HepG2 (cell line): ENCODE data around the gene CD209. TPM values are rescaled to one million over a fixed set of nuclear protein-coding genes. Genes with fewer than 3 reads are reported as not detected.

Source experiments
- ATAC-seq: fragments of 200-7000 bp; cut with Tn5 transposase; 3 replicates; pipeline ENCODE4 v1.9.1; 2020; ENCODE audit warnings: mild to moderate bottlenecking, moderate library complexity
- BruUV-seq: library from RNA; stranded (reverse); fragments of 400-500 nt; replicated peaks from 2 replicates; lab custom pipeline; 2021; lab: Mats Ljungman, UMichigan
- CTCF ChIA-PET: fragments of 300-600 bp; formaldehyde crosslinking; extraction: SDS; loops from one replicate; lab custom pipeline; 2021; ENCODE audit warnings: low total read pairs, inconsistent platforms, low intra/inter-chr PET ratio; lab: Yijun Ruan, JAX
- POLR2A ChIA-PET: fragments of 350-600 bp; sonication (Branson Sonifier 250); formaldehyde crosslinking; loops from one replicate; lab custom pipeline; 2020; ENCODE audit warnings: antibody characterized with exemption, inconsistent platforms; lab: Yijun Ruan, JAX
- DNase-seq: peaks from one replicate; pipeline ENCODE4 v3.0.0-alpha.2; 2015; ENCODE audit warnings: low spot score
- FAIRE-seq: peaks from 3 replicates; lab custom pipeline; 2011; peaks lifted over from hg19 to GRCh38; lab: Jason Lieb, UNC
- H2AFZ ChIP-seq: one replicate; pipeline ENCODE4 v1.6.1; 2011; ENCODE audit warnings: low read length, inconsistent platforms
- H3K27ac ChIP-seq: fragments of 300-600 bp; 3 replicates; pipeline ENCODE4 v1.8.0; 2011; ENCODE audit warnings: mixed run types, mild to moderate bottlenecking, mixed read lengths, low read length, inconsistent platforms; ENCODE audit not compliant: insufficient read depth; ENCODE audit errors: extremely low read length
- H3K27me3 ChIP-seq, 2 experiments: fragments of 200-600 bp in 1 of 2; 2 replicates in 1 of 2; 3 replicates in 1 of 2; pipeline versions ENCODE4 v1.6.0 to v1.8.0; 2011; ENCODE audit warnings: low read length in 2 of 2, mild to moderate bottlenecking in 2 of 2, moderate library complexity in 2 of 2, inconsistent platforms in 1 of 2; ENCODE audit not compliant: insufficient read depth in 2 of 2, control insufficient read depth in 1 of 2
- H3K36me3 ChIP-seq, 2 experiments: fragments of 200-600 bp in 1 of 2; replicated peaks in 1 of 2; 2 replicates in 1 of 2; 3 replicates in 1 of 2; pipeline versions ENCODE4 v1.5.1 to v1.8.0; 2011; ENCODE audit warnings: low read length in 2 of 2, inconsistent platforms in 1 of 2; ENCODE audit not compliant: insufficient read depth in 2 of 2, control insufficient read depth in 1 of 2
- H3K4me1 ChIP-seq: 2 replicates; pipeline ENCODE4 v1.5.1; 2012; ENCODE audit warnings: low read length, inconsistent platforms; ENCODE audit not compliant: insufficient read depth
- H3K4me2 ChIP-seq: 2 replicates; pipeline ENCODE4 v1.6.0; 2011; ENCODE audit warnings: low read depth, low read length, inconsistent platforms
- H3K4me3 ChIP-seq, 3 experiments: fragments of 200-600 bp in 1 of 3; sonication (generic), shearing (Covaris generic) in 1 of 3; replicated peaks in 1 of 3; 2 replicates each; pipeline ENCODE4 v1.5.1; 2011 to 2016; ENCODE audit warnings: low read length in 3 of 3, inconsistent platforms in 2 of 3, low read depth in 2 of 3, mild to moderate bottlenecking in 2 of 3, control low read depth in 1 of 3, mixed read lengths in 1 of 3; ENCODE audit not compliant: insufficient read depth in 1 of 3
- H3K79me2 ChIP-seq: one replicate; pipeline ENCODE4 v1.6.1; 2011; ENCODE audit warnings: low read length, inconsistent platforms; ENCODE audit not compliant: insufficient read depth
- H3K9ac ChIP-seq: 2 replicates; pipeline ENCODE4 v1.6.0; 2011; ENCODE audit warnings: mild to moderate bottlenecking, low read depth, low read length, inconsistent platforms; ENCODE audit not compliant: insufficient read depth
- H3K9me3 ChIP-seq: 2 replicates; pipeline ENCODE4 v1.5.1; 2012; ENCODE audit warnings: mild to moderate bottlenecking, low read length
- H4K20me1 ChIP-seq: 2 replicates; pipeline ENCODE4 v1.6.0; 2011; ENCODE audit warnings: inconsistent platforms, mild to moderate bottlenecking, low read length, moderate library complexity; ENCODE audit not compliant: insufficient read depth
- ATF1 ChIP-seq: IDR thresholded peaks from 2 replicates; pipeline ENCODE4 v1.6.1; 2016; ENCODE audit warnings: mild to moderate bottlenecking, control low read depth
- ATF2 ChIP-seq: sonication (generic); formaldehyde crosslinking; IDR thresholded peaks from 2 replicates; pipeline ENCODE4 v1.4.0; 2020; ENCODE audit warnings: missing genetic modification reagents
- BCL6 ChIP-seq: IDR thresholded peaks from 2 replicates; pipeline ENCODE4 v1.6.1; 2016; ENCODE audit warnings: missing genetic modification reagents, missing compliant biosample characterization
- CBX5 ChIP-seq: sonication (generic); formaldehyde crosslinking; IDR thresholded peaks from 2 replicates; pipeline ENCODE4 v1.4.0; 2020; ENCODE audit warnings: missing genetic modification reagents, borderline replicate concordance
- DR1 ChIP-seq: sonication (generic); formaldehyde crosslinking; IDR thresholded peaks from 2 replicates; pipeline ENCODE4 v1.8.0; 2021; ENCODE audit warnings: mild to moderate bottlenecking, missing genetic modification reagents, inconsistent platforms
- E2F5 ChIP-seq: sonication (generic); formaldehyde crosslinking; conservative IDR thresholded peaks from 2 replicates; pipeline ENCODE4 v1.4.0; 2020; ENCODE audit warnings: missing genetic modification reagents
- IRF2 ChIP-seq: IDR thresholded peaks from 2 replicates; pipeline ENCODE4 v1.6.1; 2018; ENCODE audit warnings: missing genetic modification reagents, missing compliant biosample characterization
- KAT2B ChIP-seq: fragments of 150-350 bp; IDR thresholded peaks from 2 replicates; pipeline ENCODE4 v1.6.1; 2014; ENCODE audit warnings: low read depth, low read length, borderline replicate concordance
- KLF12 ChIP-seq: sonication (generic); formaldehyde crosslinking; IDR thresholded peaks from 2 replicates; pipeline ENCODE4 v1.4.0; 2020; ENCODE audit warnings: missing genetic modification reagents, borderline replicate concordance
- NFIC ChIP-seq: IDR thresholded peaks from 2 replicates; pipeline ENCODE4 v1.6.1; 2012; ENCODE audit warnings: mild to moderate bottlenecking, low read length, inconsistent platforms
- NFKB2 ChIP-seq: sonication (generic); formaldehyde crosslinking; IDR thresholded peaks from 2 replicates; pipeline ENCODE4 v1.4.0; 2020; ENCODE audit warnings: missing genetic modification reagents, borderline replicate concordance
- RXRA ChIP-seq: sonication (generic); formaldehyde crosslinking; IDR thresholded peaks from 2 replicates; pipeline ENCODE4 v1.5.1; 2020; ENCODE audit warnings: missing genetic modification reagents
- TCF12 ChIP-seq, 2 experiments: fragments of 450-650 bp in 1 of 2; sonication (generic) in 1 of 2; formaldehyde crosslinking in 1 of 2; IDR thresholded peaks; 2 replicates each; pipeline versions ENCODE4 v1.6.1 to v1.8.0; 2017 to 2022; ENCODE audit warnings: antibody characterized with exemption in 1 of 2, mild to moderate bottlenecking in 1 of 2, missing genetic modification reagents in 1 of 2, moderate library complexity in 1 of 2
- ZFY ChIP-seq: sonication (generic); formaldehyde crosslinking; IDR thresholded peaks from 2 replicates; pipeline ENCODE4 v1.4.0; 2020; ENCODE audit warnings: missing genetic modification reagents
- ZNF143 ChIP-seq: sonication (generic); formaldehyde crosslinking; IDR thresholded peaks from 2 replicates; pipeline ENCODE4 v1.4.0; 2020; ENCODE audit warnings: missing genetic modification reagents
- ZNF367 ChIP-seq: sonication (generic); formaldehyde crosslinking; IDR thresholded peaks from 2 replicates; pipeline ENCODE4 v1.4.0; 2020; ENCODE audit warnings: missing genetic modification reagents, borderline replicate concordance
- ZNF720 ChIP-seq: sonication (generic); formaldehyde crosslinking; IDR thresholded peaks from 2 replicates; pipeline ENCODE4 v1.4.0; 2020; ENCODE audit warnings: missing genetic modification reagents
- ZSCAN5A ChIP-seq: sonication (generic); formaldehyde crosslinking; IDR thresholded peaks from 2 replicates; pipeline ENCODE4 v1.8.0; 2022; ENCODE audit warnings: mild to moderate bottlenecking, missing genetic modification reagents, borderline replicate concordance
- WGBS: methylation state at CpG from one replicate; pipeline ENCODE4 v1.1.6; 2017; ENCODE audit warnings: low lambda C conversion rate; 5-methylcytosine and 5-hydroxymethylcytosine counted together
- in situ Hi-C: cut with HindIII; loops from 2 replicates; pipeline ENCODE4 v1.10.0; 2017; ENCODE audit warnings: low pct_unique_long_range_greater_than_20kb; ENCODE audit not compliant: extremely low pct_ligation_motif_present
- intact Hi-C: fragments of 100-400 bp; cut with micrococcal nuclease; formaldehyde crosslinking; loops from one replicate; pipeline ENCODE4 v1.10.0; 2022; ENCODE audit not compliant: unreplicated experiment
- polyA plus RNA-seq, 8 experiments: library from polyadenylated mRNA; depleted of rRNA in 3 of 8; stranded (reverse) in 7 of 8; unstranded in 1 of 8; fragments of >200 nt; fragmentation: Illumina TruSeq in 4 of 8; extraction: Trizol in 4 of 8; gene quantifications; 2 replicates each; pipeline versions ENCODE4 v1.2.1 to v1.2.3, GENCODE V29; 2011 to 2016; ENCODE audit warnings: low read depth in 4 of 8, missing spikeins in 1 of 8, mixed read lengths in 1 of 8; ENCODE audit not compliant: insufficient read depth in 1 of 8
- total RNA-seq, 5 experiments: library from RNA; depleted of rRNA; stranded (reverse); fragments of >200 nt; fragmentation: Illumina TruSeq; extraction: Trizol; gene quantifications; 2 replicates each; pipeline ENCODE4 v1.2.3, GENCODE V29; 2016; ENCODE audit warnings: low read depth in 1 of 5

The CD209 gene
- total and polyA plus RNA-seq, 2 of the 13 experiments (the other 11 are each of a cell fraction or from before 2014, with no cell fraction given) = not detected

GRCh38 chr19:7699003-7699402, 48.3 kb downstream of the CD209 start:
- in situ Hi-C loops = no loop called here
- Histone ChIP-seq H3K4me2 (no peak overlapping the region), H2AFZ (no peak overlapping the region), H3K79me2 (no peaks in the 10 kb centered on the region), H4K20me1 (no peaks in the 10 kb centered on the region), H3K9me3 (no peaks in the 10 kb centered on the region), H3K9ac (no peak overlapping the region), H3K27ac (no peak overlapping the region), H3K27me3 (peaks cover 0 to 24% of the 10 kb centered on the region in 2 experiments; a peak in 2 of 5 replicates), H3K36me3 (no peaks in the 10 kb centered on the region), H3K4me3 (no peak overlapping the region), H3K4me1 (peaks cover 11% of the 10 kb centered on the region)
- POLR2A ChIA-PET = no interaction called here
- intact Hi-C loops = no loop called here
- BruUV-seq = no TSS peak
- 0% methylated on average over 2 of the region's 2 CpGs for WGBS
- CTCF ChIA-PET = no interaction called here
- DNase-seq = no peak
- no peak for TF ChIP-seq DR1 (CRISPR knock-in tag)
- TF ChIP-seq BCL6 = no peak
- TF ChIP-seq ZNF720 (CRISPR knock-in tag) = no peak
- TF ChIP-seq RXRA (CRISPR knock-in tag) = no peak
- no peak for TF ChIP-seq IRF2
- TF ChIP-seq E2F5 (CRISPR knock-in tag) = no peak
- no peak for TF ChIP-seq CBX5 (CRISPR knock-in tag)
- no peak for TF ChIP-seq NFIC
- no peak for TF ChIP-seq ZFY (CRISPR knock-in tag)
- no peak for TF ChIP-seq KAT2B
- ATAC-seq = no peak
- FAIRE-seq = no peak

- H3K4me2 ChIP-seq = no peak overlapping the region
- H3K27ac ChIP-seq = no peak overlapping the region
- POLR2A ChIA-PET = no interaction called here
- H4K20me1 ChIP-seq = no peaks in the 10 kb centered on the region
- no peak for DNase-seq
- H3K4me3 ChIP-seq = no peak overlapping the region
- BruUV-seq = no TSS peak
- peaks cover 11% of the 10 kb centered on the region for H3K4me1 ChIP-seq
- WGBS = 54% methylated on average over 1 of the region's 11 CpGs
- H3K9ac ChIP-seq = no peak overlapping the region
- H3K36me3 ChIP-seq = no peaks in the 10 kb centered on the region
- H3K79me2 ChIP-seq = no peaks in the 10 kb centered on the region
- in situ Hi-C loops = no loop called here
- peaks cover 0 to 24% of the 10 kb centered on the region in 2 experiments; a peak in 2 of 5 replicates for H3K27me3 ChIP-seq
- ATAC-seq = no peak; the same call in 2 of the 3 replicates
- intact Hi-C loops = no loop called here
- CTCF ChIA-PET = no interaction called here
- H3K9me3 ChIP-seq = no peaks in the 10 kb centered on the region
- H2AFZ ChIP-seq = no peak overlapping the region
- TF ChIP-seq ZNF143 (CRISPR knock-in tag) (no peak), ZSCAN5A (CRISPR knock-in tag) (no peak), KLF12 (CRISPR knock-in tag) (no peak), NFKB2 (no peak), ATF1 (CRISPR knock-in tag) (no peak), ZNF367 (no peak), ATF2 (CRISPR knock-in tag) (no peak), TCF12 (IDR thresholded peaks at IDR 0.05) (no peak), TCF12 (CRISPR knock-in tag; IDR thresholded peaks at IDR 0.05) (no peak)
- no peak for FAIRE-seq
Measured at GRCh38 chr19:7698583-7698982, 48.8 kb downstream of the CD209 start.
